GM21529 (cell line): Measurements from ENCODE around the gene DRC7.

Experiments used
- ATAC-seq: cut with Tn5 transposase; IDR thresholded peaks from one replicate; pipeline ENCODE4 v1.9.1; 2021; ENCODE audit not compliant: unreplicated experiment

The DRC7 gene

DNA sequence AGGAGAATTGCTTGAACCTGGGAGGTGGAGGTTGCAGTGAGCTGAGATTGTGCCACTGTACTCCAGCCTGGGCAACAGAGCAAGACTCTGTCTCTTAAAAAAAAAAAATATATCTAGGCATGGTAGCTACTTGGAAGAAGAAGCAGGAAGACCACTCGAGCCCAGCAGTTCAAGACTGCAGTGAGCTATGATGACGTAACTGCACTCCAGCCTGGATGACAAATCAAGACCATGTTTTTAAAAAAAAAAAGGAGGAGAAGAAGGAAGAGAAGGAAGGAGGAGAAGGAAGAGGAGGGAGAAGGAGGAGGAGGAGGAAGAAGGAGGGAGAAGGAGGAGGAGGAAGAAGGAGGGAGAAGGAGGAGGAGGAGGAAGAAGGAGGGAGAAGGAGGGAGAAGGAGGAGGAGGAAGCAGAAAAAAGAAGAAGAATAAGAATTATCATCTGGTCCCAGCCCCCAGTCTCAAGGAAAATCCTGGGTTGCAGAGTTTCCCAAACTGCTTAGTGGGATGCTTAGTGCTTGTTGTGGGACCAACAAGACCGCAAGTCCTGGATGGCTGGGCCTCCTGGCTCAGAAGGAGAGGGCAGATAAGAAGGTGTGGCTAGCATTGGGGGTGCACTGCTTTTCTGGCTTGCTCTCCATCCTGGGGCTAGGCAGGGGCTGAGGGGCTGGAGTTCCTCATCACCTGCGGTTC lies 3.7 kb upstream of the DRC7 start:
- no peak for ATAC-seq

GRCh38 chr16:57692636-57693035 lies 2.0 kb upstream of the DRC7 start:
- ATAC-seq, result no peak

DNA sequence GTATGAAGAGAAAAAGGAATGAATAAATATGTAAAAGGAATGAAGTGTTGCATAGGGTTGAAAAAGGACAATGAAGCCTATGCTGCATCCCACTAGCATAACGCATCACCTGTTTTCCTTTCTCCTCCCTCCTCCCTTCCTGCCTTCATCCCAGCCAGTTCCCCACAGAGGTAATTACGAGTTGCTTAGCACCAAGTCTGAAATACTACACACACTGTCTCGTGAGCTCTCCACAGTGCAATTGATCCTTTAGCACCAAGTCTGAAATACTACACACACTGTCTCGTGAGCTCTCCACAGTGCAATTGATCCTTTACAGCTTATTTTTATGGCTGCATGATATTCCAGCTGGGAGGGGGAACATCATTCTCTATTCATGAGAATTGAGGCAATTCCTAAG lies 1.1 kb upstream of the DRC7 start:
- ATAC-seq, result no peak

- ATAC-seq, result no peak
Observed at GRCh38 chr16:57694231-57694724, 328 bp upstream of the DRC7 start.

GRCh38 chr16:57695680-57696069 lies 1.1 kb downstream of the DRC7 start:
- ATAC-seq, result no peak

- no peak for ATAC-seq
Observed at GRCh38 chr16:57696240-57696639, 1.6 kb downstream of the DRC7 start.

- ATAC-seq, result no peak
Observed at GRCh38 chr16:57697896-57698537, 3.4 kb downstream of the DRC7 start.

GRCh38 chr16:57698812-57699405 lies 4.3 kb downstream of the DRC7 start:
- ATAC-seq, result no peak

- no peak for ATAC-seq
Observed at GRCh38 chr16:57699481-57699880, 4.9 kb downstream of the DRC7 start.

GRCh38 chr16:57699899-57700298 lies 5.3 kb downstream of the DRC7 start:
- no peak for ATAC-seq

DNA sequence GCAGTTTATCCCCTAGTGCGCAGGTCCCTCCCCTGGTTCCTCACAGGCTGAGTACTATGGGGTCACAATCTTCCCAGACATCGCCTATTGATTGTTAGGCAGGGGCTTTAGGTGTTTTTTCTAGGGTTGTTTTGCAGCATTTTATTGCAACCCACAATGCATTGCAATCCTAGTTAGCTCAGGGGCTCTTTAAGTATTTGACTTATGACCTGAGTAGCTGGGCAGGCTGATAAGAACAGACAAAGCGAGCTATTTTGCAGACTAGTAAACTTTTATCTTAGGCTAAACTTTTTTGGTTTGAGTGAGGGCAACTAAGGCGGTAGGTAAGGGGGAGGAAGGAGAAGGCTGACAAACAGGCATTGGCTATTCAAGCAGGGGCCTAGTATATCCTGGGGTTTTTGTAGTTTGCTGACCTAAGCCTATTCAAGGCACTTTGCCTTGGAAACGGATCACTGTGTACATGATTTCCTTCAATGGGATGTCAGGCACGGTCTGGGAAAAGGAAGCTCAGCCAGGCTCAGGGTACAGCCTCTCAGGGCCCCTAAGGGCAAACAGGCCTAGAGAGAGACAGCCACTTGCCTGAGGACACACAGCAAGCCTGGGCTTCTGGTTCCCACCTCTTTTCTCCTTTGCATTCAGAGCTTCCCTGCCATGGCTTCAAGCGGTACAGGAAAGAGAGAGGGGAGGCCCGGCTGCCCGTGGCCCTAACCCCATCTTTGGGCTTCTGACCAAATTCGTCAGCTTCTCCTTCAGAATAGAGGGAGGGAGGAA lies 6.4 kb downstream of the DRC7 start:
- no peak for ATAC-seq

DNA sequence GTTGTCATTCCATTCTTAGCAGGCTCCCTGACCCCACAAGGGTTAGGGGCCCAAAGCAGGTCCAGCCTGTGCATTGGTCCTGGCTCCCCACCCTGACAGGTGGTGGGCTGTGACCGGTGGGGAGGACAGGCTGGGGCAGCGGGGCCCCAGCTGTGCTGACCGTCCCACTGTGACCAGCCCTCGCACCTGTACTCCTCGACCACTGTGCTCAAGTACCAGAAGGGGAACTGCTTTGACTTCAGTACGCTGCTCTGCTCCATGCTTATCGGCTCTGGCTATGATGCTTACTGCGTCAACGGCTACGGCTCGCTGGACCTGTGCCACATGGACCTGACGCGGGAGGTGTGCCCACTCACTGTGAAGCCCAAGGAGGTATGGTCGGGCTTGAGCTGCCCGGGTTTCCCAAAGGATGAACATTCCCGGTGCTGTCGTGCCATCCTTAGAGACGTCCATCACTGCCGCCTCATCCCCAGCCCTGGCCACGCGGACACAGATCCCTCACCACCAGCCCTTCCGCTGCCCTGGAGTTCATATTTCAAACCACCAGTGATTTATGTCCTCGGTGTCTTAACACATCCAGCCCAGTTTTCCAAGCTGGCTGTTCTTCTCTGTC lies 7.3 kb downstream of the DRC7 start:
- ATAC-seq, result no peak

DNA sequence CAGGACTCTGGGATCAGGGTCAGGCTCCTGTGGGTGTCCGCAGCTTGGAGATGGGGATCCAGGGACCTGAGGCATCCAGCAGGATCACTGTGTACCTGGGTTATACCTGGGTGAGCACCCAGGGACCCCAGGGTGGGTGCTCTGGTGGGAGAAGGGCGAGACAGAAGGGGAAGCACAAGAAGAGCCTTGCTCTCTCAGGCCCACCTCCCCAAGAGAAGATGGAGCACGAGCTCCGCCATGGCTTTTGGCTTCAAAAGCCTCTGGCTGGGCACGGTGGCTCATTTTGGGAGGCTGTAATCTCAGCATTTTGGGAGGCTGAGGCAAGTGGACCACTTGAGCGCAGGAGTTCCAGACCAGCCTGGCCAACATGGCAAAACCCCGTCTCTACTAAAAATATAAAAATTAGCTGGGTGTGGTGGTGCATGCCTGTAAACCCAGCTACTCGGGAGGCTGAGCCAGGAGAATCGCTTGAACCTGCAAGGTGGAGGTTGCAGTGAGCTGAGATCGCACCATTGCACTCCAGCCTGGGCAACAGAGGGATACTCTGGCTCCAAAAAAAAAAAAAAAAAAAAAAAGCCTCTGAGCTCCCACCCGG lies 8.9 kb downstream of the DRC7 start:
- no peak for ATAC-seq

- no peak for ATAC-seq
Observed at GRCh38 chr16:57704011-57704904, 9.7 kb downstream of the DRC7 start.

- no peak for ATAC-seq
Observed at GRCh38 chr16:57704905-57705852, 10.6 kb downstream of the DRC7 start.

- ATAC-seq, result no peak
Observed at GRCh38 chr16:57706717-57707116, 12.1 kb downstream of the DRC7 start.

DNA sequence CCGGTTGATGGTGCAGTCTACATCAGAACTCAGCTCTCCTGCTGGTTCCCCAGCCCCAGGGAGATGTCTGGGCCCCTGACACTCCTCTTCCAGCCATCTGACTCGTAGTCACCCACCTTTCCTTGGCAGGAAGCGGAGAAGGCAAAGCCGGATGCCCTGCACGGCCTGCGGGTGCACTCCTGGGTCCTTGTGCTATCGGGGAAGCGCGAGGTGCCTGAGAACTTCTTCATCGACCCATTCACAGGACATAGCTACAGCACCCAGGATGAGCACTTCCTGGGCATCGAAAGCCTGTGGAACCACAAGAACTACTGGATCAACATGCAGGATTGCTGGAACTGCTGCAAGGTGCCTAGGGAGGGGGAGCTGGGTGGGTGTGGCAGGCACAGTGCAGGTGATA lies 12.7 kb downstream of the DRC7 start:
- no peak for ATAC-seq

DNA sequence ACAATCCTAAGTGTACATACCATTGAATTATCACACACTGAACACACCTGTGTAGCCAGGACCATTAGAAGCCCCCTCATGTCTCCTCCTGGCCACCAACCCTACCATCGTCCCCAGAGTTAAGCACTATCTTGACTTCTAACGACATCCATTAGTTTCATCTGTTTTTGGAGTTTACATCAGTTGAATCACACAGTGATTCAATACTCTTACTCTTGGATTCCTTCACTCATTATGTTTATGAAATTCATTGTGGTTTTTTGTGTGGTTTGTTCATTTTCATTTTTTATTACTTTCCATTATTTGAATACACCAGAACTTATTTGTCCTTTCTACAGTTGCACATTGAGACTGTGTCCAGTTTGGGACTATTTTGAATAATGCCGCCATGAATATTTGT lies 13.6 kb downstream of the DRC7 start:
- ATAC-seq, result no peak

DNA sequence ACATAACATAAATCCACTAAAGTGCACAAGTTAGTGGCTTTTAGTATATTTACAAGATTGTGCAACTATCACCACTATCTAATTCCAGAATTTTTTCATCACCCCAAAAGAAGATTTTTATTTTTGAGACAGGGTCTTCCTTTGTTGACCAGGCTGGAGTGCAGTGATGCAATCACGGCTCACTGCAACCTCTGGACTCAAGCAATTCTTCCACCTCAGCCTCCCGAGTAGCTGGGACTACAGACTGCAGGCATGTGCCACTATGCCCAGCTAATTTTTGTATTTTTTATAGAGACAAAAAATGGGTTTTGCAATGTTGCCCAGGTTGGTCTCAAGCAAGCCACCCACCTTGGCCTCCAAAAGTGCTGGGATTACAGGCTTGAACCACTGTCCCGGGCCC lies 15.1 kb downstream of the DRC7 start:
- no peak for ATAC-seq
